Spleen (tissue), 7 donors: ENCODE measurements around the gene SLC20A1.
A peak's percentile ranks its signal among the peaks of the same experiment; 100 is the strongest.

Experiments used
- POLR2A ChIP-seq, 3 donors: fragments of 450-650 bp; IDR thresholded peaks; one replicate each; pipeline ENCODE4 v1.5.1; 2017; ENCODE audit warnings: antibody characterized with exemption in 3 of 3, mild to moderate bottlenecking in 1 of 3
- POLR2AphosphoS5 ChIP-seq, 3 donors: sonication (generic); formaldehyde crosslinking; IDR thresholded peaks; one replicate each; pipeline ENCODE4 v1.5.1; 2017; ENCODE audit warnings: antibody characterized with exemption in 3 of 3
- TF ChIP-seq, protein P1 (sequence below), 11 experiments: fragments of 200-600 bp in 7 of 11; fragments of 450-650 bp in 4 of 11; sonication (generic) in 4 of 11; IDR thresholded peaks in 8 of 11; conservative IDR thresholded peaks in 3 of 11; 1 replicate in 7 of 11; 2 replicates in 4 of 11; pipeline versions ENCODE4 v1.4.0 to v1.8.0; 2016 to 2021; ENCODE audit warnings: antibody characterized with exemption in 11 of 11, inconsistent platforms in 4 of 11, mild to moderate bottlenecking in 1 of 11
- donor health status: DM: no; HTN: no; CAD: no; lungs with moderate emphysema.
- donor health status: DM: no; HTN: no; CAD: no.
- donor health status: DM: no; HTN: no; CAD: no.

DNA sequence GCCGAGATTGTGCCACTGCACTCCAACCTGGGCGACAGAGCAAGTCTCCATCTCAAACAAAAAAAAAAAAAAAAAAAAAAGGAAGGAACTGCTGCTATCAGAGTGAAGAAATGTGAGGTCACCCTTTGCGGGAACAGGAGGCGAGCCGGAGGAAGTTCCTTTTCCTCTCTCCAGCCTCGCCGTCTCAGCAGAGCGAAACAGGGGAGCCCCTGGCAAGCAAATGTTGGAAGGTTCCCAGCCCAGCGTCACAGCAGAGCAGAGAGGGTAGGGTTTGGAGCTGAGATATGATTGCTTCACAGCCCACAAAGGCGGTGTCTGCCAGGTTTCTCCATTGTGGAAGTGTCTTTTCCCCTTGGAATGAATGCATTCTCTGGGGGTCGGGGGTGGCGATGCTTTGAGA lies 28.5 kb downstream of the SLC20A1 start:
- TF ChIP-seq, protein P1, sequence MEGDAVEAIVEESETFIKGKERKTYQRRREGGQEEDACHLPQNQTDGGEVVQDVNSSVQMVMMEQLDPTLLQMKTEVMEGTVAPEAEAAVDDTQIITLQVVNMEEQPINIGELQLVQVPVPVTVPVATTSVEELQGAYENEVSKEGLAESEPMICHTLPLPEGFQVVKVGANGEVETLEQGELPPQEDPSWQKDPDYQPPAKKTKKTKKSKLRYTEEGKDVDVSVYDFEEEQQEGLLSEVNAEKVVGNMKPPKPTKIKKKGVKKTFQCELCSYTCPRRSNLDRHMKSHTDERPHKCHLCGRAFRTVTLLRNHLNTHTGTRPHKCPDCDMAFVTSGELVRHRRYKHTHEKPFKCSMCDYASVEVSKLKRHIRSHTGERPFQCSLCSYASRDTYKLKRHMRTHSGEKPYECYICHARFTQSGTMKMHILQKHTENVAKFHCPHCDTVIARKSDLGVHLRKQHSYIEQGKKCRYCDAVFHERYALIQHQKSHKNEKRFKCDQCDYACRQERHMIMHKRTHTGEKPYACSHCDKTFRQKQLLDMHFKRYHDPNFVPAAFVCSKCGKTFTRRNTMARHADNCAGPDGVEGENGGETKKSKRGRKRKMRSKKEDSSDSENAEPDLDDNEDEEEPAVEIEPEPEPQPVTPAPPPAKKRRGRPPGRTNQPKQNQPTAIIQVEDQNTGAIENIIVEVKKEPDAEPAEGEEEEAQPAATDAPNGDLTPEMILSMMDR (IDR thresholded peaks at IDR 0.05 in 8 of 11, conservative IDR thresholded peaks at IDR 0.05 in 3 of 11), result no peak
- peak in 2 of 3 donors; percentile 46 to 71 for TF ChIP-seq POLR2AphosphoS5 (IDR thresholded peaks at IDR 0.05)
- TF ChIP-seq POLR2A (IDR thresholded peaks at IDR 0.05), result no peak
